ENCODE measurements around the gene LGMN.
A peak's percentile ranks its signal among the peaks of the same experiment; 100 is the strongest.

DNA sequence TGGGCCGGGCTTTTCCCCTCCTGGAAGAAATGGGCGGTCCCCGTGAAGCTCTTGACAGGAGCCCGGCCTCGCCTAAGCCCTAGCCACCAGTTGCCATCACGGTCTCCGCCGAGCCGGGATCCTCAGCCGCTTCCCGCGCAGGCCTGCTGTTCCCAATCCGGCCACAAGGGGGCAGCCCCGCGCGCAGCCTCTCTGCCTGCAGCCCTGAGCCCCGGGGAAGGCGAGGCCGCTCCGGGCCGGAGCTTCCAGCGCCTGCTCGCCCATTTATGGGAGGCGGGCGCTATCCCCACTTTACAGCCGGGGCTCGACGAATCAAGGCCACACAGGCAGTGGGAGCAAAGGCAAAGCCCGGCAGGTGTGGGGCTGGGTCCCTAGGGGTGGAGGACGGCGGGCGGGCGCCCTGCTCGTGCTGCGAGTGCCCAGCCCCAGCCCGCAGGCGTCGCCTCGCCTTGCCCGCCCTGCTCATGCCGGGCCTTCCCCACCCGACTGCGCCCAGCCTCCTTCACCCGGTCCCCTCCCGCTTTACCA, 61.5 kb downstream of the LGMN start:
- TF ChIP-seq, protein P1, sequence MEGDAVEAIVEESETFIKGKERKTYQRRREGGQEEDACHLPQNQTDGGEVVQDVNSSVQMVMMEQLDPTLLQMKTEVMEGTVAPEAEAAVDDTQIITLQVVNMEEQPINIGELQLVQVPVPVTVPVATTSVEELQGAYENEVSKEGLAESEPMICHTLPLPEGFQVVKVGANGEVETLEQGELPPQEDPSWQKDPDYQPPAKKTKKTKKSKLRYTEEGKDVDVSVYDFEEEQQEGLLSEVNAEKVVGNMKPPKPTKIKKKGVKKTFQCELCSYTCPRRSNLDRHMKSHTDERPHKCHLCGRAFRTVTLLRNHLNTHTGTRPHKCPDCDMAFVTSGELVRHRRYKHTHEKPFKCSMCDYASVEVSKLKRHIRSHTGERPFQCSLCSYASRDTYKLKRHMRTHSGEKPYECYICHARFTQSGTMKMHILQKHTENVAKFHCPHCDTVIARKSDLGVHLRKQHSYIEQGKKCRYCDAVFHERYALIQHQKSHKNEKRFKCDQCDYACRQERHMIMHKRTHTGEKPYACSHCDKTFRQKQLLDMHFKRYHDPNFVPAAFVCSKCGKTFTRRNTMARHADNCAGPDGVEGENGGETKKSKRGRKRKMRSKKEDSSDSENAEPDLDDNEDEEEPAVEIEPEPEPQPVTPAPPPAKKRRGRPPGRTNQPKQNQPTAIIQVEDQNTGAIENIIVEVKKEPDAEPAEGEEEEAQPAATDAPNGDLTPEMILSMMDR (IDR thresholded peaks at IDR 0.05; ENCODE audit: poor library complexity), result peak; percentile 93
- TF ChIP-seq EZH2 (IDR thresholded peaks at IDR 0.05; ENCODE audit: borderline replicate concordance), result no peak

Data from hepatocyte (in vitro differentiated cells).